Left renal cortex interstitium (tissue), 4 donors: ENCODE data around the gene RABGAP1L. TPM values are rescaled to one million over a fixed set of nuclear protein-coding genes. Genes with fewer than 3 reads are reported as not detected.
"Not testable (repeated sequence)": the region's sequence is repeated elsewhere in the genome, so short reads cannot be mapped to it uniquely, and the experiment has no call there.

Source experiments
- DNase-seq, 4 donors: peaks; one replicate each; pipeline ENCODE4 v3.0.0-alpha.2; 2013; ENCODE audit warnings: low read depth in 4 of 4, low spot score in 2 of 4, missing footprints in 1 of 4
- polyA plus RNA-seq, 4 donors: library from polyadenylated mRNA; unstranded; fragments of 120-200 nt; gene quantifications; one replicate each; pipeline ENCODE4 v1.2.1, GENCODE V29; 2013; ENCODE audit not compliant: insufficient read length in 4 of 4

Gene RABGAP1L
- 10 to 100 TPM; 21.9 to 32.2 (median 26.4) TPM for polyA plus RNA-seq

DNA sequence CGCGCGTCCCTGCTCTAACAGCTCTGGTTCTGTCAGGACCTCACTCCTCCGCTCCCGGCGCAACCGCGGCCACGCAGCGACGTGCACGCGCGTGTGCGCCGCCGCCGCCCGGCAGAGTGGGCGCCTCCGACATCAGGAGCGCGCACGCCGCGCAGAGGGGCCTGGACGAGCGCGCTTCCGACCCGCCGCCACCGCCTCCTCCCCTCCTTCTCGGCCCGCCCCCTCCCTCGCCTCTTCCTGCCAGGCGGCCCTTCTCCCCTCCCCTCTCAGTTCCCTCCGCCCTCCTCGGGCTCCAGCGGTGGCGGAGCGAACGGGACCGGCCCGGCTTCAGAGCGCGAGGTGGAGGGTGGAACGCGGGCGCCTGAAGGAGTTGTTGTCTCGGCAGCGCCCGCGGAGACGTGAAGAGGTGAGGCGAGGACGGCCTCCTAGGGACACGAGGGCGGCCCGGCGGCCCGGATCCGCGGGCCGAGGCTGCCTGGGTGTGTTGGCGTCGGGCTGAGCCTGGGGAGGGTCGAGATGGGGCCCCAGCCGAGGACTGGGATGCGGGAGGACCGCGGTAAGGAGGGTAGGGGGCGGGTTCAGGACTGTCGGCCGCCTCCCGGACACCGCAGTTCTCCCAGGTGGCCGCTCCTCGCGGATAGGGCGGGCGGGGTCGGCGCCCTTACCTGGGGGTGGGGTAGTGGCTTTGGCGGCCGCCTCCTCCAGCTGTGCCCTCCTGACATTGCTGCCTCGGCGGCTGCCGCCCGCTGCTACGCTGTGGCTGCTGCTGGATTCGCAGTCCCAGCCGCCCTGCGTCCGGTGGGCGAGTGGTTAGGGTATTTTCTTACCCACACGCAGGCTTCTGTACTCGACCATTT is at the start of gene RABGAP1L:
Gene RABGAP1L, plus strand, starts transcription at position 269 of the 857 bp plus-strand sequence.
- DNase-seq, result peak; percentile 78 to 91 (median 91)

DNA sequence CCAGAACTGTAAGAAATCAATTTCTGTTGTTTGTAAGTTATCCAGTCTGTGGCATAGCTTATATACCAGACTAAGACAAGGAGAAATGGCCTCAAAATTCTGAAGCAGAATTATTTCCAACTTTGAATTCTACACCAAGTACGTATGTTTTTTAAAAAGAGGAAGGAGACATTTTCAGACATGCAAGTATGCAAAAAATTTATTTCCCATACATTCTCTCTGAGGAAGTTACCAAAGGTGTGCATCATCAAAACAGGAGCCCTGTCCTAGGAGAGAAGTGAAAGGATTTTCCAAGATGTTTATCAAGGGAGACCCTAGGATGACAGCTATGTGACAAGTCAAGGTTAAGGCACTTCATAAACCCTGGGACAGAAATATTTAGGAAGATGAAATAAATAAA is 49.3 kb upstream of the RABGAP1L start:
- no peak for DNase-seq

DNA sequence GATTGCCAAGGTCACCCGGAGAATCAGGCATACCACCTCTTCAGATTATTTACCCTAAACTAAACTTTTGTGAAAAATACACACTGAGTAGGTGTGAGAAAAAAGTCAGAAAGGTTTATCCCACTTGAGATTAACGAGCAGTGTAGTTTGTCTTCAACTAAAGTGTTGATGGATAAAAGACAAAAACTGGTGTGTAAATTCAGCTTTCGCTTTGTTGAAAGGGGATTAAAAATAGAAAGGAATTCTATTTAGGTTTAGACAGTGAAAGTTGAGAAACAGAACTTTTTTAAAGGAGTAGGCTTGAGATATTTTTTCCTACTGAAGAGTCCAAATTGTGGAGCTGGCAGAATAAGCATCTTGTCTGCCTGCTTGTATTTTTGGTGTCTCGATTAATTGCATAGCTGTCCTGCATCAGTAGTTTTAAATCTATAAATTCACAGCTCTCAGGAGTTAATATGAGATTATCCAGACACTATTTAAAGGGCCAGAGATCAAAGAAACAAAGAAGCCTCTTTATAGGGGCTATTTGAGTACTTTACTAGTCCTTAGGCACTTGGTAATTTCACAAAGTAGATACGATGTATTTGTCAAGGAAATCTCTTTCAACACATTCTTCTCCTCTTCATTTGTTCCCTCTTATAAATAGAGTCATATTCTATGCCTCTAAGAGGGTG is 46.7 kb upstream of the RABGAP1L start:
- no peak for DNase-seq

DNA sequence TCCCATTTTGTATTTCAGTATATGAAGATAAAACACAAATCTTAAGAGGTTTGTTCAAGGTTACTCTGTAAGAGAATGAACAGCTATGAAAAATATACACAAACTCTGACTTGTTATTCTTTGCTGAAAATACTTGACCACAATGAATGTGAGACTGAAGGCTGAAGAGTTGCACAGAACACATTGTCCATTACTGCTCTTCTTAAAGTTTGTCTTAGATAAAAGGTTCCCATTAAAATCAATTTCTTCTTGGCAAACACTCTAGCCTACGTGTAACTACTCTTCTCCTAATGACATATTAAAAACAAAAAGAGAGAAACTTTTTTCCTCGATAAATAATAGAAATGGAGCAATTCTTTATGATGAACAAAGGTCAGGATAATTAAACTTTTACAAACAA is 45.2 kb upstream of the RABGAP1L start:
- no peak for DNase-seq

DNA sequence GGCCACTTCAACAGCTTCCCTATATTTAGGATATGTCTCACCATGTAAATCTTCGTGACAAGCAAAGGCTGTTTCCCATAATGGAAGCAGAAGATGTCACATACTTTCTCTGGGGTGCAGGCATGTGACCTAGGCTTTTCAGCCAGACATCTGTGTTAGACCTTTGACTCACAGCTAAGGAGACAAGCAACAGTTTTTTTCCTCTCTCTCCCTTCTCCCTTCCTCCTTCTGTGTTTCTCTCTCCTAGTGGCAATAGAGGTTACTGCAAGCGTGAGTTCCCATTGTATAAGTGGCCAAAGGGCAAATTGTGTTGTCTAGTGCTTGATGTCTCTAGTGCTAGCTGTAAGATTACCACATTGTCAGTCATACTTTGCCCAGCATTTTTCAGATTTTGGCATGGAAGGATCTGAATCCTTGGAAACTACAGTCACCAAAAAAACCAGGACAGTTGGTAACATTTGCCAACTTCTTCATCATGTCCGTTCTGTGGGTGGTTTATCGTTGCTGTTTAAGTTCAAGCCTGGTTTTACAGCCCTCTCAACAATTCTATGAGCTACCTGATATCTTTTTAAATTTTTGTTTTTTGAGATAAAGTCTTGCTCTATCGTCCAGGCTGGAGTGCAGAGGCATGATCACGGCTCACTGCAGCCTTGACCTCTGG is 44.4 kb upstream of the RABGAP1L start:
- DNase-seq, result no peak

DNA sequence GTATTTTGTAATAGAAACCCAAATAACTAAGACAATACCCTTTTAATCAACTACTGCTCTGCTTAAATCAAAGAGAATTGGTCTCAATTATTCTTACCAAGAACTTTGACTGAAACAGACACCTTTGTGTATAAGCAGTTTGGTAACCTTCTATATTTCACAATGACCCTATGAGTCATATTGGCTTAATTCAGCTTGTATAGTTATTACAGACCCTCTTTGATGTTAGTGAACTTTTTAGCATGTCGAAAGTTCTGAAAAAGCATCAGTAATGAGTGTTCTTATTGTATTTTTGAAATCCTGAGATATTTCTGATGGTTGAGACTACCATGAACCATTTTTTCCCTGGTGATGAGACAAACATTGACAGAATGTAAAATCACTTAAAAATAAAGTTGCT is 43.3 kb upstream of the RABGAP1L start:
- no peak for DNase-seq

DNA sequence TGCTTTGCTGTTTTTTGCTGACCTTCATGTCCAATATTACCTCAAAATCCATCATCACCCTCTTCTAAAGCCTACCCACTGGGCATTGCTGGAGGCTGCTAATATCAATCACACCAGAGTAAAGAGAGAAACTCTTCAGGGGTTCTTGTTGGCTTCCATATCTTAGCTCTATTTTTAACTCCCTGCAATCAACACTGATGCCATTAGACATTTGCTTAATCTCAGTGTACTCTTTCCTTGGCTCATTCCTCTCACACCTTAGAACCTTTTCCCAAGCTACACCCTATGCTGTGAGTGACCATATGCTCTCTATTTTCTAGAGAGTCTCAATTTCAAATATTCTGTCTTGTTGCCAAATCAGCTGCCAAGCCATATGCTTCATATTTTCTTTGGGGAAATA is 40.6 kb upstream of the RABGAP1L start:
- DNase-seq, result no peak

DNA sequence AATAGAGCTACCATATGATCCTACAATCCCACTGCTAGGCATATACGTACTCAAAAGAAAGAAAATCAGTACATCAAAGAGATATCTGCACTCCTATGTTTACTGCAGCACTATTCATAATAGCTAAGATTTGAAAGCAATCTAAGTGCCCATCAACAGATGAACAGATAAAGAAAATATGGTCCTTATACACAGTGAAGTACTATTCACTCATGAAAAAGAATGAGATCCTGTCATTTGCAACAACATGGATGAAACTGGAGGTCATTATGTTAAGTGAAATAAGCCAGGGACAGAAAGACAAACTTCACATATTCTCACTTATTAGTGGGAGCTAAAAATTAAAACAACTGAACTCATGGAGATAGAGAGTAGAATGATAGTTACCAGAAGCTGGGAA is 37.0 kb upstream of the RABGAP1L start:
- not testable (repeated sequence) for DNase-seq

DNA sequence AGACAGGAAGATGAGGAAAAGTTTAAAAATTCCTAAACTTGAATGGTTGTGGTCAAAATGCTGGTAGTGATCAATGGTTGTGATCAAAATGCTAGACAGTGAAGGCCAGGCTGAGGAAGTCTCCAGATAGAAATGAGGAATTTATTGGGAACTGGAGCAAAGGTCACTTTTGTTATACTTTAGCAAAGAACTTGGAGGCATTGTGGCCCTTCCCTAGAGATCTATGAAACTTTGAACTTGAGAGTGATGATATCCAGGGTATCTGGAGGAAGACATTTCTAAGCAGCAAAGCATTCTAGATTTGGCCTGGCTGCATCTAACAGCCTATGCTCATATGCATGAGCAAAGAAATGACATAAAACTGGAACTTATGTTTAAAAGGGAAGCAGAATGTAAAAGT is 35.5 kb upstream of the RABGAP1L start:
- DNase-seq, result no peak

DNA sequence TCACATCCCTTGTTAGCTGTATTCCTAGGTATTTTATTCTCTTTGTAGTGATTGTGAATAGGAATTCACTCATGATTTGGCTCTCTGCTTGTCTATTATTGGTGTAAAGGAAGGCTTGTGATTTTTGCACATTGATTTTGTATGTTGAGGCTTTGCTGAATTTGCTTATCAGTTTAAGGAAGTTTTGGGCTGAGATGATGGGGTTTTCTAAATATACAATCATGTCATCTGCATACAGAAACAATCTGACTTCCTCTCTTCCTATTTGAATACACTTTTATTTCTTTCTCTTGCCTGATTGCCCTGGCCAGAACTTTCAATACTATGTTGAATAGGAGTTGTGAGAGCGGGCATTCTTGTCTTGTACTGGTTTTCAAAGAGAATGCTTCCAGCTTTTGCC is 32.1 kb upstream of the RABGAP1L start:
- DNase-seq, result not testable (repeated sequence)

DNA sequence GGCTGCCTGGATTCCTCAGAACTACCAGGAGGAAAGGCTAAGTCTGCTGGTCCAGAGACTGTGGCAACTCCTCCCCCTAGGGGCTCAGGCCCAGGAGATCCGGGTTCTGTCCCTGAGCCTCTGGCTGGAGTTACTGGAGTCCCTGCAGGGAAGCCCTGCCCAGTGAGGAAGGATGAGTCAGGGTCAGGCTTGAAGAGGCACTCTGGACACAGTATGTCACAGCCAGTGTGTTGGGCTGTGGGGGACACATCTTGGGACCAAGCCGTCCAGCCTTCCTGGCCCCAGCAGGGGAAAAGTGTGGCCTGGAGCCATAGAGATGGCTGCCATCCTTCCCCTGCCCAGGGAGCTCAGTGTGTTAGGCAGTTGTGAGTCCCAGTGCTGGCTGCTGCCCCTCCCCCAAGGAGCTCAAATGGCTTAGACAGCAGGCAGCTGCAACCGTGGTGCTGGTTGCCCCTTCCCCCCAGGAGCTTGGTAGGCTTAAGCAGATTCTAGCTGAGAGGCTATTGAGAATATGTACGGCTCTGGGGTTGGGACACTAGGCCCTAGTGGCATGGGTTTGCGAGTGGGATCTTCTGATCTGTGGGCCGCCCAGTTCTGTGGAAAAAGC is 28.2 kb upstream of the RABGAP1L start:
- DNase-seq, result no peak

DNA sequence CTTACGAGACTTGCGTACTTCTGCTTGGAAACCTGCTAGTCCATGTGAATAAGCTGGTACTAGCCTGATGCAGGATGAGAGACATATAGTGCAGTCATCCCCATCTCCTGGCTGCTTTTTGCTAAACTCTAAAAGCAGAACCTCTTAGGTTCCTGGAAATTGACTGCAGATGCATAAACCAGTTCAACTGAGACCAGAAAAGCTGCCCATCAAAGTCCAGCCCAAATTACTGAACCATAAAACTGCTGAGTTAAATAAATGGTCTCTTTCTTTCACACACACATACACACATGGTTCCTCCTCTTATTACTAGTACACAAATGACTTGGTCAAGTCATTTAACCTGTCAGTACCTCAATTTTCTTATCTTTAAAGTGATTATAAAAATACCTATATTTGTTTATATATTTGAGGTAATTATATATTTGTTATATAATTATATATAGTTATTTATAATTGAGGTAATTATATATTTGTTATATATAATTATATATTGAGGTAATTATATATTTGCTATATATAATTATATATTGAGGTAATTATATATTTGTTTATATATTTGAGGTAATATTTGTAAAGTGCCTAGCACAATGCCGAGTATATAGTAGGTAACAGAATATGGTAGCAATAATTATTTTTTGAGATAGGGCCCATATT is 25.2 kb upstream of the RABGAP1L start:
- DNase-seq, result no peak

DNA sequence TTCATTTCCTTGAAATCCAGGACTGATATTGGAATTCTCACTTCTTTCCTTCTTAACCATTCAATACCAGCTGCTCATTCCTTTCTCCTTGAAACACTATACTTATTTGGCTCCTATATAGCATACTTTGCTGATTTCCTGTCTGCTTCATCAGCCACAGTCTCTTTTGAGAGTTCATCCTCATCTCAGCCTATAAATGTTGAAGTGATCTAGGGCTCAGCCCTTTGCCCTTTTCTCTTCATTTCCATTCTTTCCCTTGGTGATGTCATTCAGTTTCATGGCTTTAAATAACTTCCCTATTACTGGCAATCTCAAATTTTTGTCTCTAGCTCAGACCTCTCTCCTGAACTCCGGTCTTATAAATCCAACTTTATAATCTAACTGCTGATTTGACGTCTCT is 24.1 kb upstream of the RABGAP1L start:
- no peak for DNase-seq

DNA sequence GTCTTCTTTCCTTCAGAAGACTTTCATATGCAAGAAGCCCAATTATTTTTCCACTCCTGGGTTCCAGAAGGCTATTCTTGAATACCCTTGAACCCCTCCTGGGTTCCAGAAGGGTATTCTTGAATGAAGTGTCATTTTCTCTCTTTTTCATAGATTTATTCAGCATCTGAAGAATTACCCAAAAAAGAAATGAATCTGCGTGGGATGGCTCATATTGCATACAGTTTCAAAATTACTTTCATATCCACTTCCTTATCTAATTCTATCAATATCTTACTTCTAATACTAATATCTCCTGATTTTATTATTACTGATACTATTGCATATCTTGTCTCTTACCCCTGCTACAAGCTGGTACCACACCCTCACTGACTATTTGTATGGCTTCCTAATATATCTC is 22.6 kb upstream of the RABGAP1L start:
- DNase-seq, result no peak

DNA sequence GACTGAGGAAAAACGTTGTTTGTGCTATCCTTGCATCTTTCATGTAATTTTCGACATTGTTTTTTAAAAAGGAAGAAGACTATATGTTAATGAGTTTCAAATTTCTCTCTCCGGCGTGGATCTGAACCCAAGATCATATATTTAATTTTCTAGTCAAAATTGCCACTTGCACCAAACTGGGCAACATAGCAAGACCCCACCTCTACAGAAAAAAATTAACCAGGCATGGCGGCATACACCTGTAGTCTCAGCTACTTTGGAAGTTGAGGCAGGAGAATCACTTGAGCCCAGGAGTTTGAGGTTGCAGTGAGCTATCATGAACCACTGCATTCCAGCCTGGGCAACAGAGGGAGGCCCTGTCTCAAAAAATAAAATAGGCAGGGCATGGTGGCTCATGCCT is 16.5 kb upstream of the RABGAP1L start:
- DNase-seq, result no peak

DNA sequence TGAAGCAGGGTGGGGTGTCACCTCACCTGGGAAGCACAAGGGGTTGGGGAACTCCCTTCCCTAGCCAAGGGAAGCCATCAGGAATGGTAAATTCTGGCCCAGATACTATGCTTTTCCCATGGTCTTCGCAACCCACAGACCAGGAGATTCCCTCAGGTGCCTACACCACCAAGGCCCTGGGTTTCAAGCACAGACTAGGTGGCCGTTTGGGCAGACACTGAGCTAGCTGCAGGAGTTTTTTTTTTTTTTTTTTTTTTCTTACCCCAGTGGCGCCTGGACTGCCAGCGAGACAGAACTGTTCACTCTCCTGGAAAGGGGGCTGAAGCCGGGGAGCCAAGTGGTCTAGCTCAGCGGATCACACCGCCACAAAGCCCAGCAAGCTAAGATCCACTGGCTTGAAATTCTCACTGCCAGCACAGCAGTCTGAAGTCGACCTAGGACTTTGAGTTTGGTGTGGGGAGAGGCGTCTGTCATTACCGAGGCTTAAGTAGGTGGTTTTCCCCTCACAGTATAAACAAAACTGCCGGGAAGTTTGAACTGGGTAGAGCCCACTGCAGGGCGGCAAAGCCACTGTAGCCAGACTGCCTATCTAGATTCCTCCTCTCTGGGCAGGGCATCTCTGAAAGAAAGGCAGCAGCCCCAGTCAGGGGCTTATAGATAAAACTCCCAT is 15.5 kb upstream of the RABGAP1L start:
- not testable (repeated sequence) for DNase-seq

DNA sequence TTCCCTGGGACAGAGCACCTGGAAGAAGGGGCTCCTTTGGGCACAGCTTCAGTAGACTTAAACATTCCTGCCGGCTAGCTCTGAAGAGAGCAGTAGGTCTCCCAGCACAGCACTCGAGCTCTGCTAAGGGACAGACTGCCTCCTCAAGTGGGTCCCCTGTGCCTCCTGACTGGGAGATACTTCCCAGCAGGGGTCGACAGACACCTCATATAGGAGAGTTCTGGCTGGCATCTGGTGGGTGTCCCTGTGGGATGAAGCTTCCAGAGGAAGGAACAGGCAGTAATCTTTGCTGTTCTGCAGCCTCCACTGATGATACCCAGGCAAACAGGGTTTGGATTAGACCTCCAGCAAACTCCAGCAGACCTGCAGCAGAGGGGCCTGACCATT is 14.9 kb upstream of the RABGAP1L start:
- not testable (repeated sequence) for DNase-seq

DNA sequence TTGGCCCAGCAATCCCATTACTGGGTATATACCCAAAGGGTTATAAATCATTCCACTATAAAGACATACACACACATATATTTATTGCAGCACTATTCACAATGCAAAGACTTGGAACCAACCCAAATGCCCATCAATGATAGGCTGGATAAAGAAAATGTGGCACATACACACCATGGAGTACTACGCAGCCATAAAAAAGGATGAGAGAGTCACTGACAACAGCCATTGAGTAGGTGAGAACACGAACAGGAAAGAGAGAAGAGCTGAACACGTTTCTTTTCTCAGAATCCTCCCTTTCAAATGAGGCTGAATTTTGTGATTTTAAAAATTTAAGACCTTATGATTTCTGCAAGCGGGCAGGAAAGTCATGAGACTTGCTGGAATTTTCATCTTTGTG is 10.1 kb upstream of the RABGAP1L start:
- no peak for DNase-seq

DNA sequence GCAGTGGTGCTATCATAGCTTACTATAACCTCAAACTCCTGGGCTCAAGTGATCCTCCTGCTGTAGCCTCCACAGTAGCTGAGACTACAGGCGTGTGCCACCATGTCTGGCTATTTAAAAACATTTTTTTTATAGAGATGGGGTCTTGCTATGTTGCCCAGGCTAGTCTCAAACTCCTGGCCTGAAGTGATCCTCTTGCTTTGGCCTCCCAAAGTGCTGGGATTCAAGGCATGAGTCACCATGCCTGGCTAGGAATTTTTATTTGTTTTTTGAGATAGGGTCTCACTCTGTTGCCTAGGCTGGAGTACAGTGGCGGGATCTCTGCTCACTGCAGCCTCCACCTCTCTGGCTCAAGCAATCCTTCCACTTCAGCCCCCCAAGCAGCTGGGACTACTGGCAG is 8.8 kb upstream of the RABGAP1L start:
- no peak for DNase-seq

DNA sequence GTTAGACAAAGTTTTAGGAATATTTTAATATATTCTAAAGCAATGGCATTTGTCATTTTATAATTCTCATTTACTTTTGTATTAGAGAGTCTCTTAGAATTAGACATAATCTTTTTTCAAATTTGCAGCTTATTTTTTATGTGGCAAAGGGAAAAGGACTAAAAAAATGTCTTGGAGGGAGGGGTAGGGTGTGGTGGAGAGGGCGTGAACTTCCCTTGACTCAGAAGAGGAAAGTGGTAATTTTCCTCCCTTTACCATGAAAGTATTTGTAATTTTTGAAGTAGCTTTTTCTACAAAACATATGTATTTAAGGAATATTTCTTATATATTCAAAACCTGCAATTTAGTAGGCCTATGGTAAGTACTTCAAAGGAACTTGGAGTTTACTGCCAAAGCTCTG is 6.9 kb upstream of the RABGAP1L start:
- no peak for DNase-seq
